IgD-negative memory B cell (primary cell): Measurements from ENCODE around the gene RASSF1. TPM values are rescaled to one million over a fixed set of nuclear protein-coding genes. Genes with fewer than 3 reads are reported as not detected.

Source experiments
- H3K27ac Mint-ChIP-seq, 3 donors: one replicate each; pipeline ENCODE4 v1.8.0; 2020 to 2022; ENCODE audit warnings: mild to moderate bottlenecking in 3 of 3, mixed read lengths in 3 of 3, moderate library complexity in 1 of 3
- H3K27me3 Mint-ChIP-seq: one replicate; pipeline ENCODE4 v1.8.0; 2021; ENCODE audit warnings: mixed read lengths
- H3K36me3 Mint-ChIP-seq: one replicate; pipeline ENCODE4 v1.8.0; 2020; ENCODE audit warnings: mild to moderate bottlenecking, mixed read lengths
- H3K4me1 Mint-ChIP-seq, 3 donors: one replicate each; pipeline ENCODE4 v1.8.0; 2020 to 2022; ENCODE audit warnings: mixed read lengths in 3 of 3, mild to moderate bottlenecking in 1 of 3
- H3K4me3 Mint-ChIP-seq, 4 donors: one replicate each; pipeline ENCODE4 v1.8.0; 2020 to 2022; ENCODE audit warnings: mild to moderate bottlenecking in 4 of 4, mixed read lengths in 4 of 4, moderate library complexity in 3 of 4
- H3K9me3 Mint-ChIP-seq, 3 donors: one replicate each; pipeline ENCODE4 v1.8.0; 2020 to 2021; ENCODE audit warnings: mixed read lengths in 3 of 3, mild to moderate bottlenecking in 1 of 3
- polyA plus RNA-seq: library from polyadenylated mRNA; unstranded; fragments of 300-500 nt; fragmentation: Illumina TruSeq; gene quantifications from one replicate; pipeline ENCODE4 v1.2.3, GENCODE V29; 2021

The RASSF1 gene
- polyA plus RNA-seq, 1 donor from 2014 or later: 155 TPM

DNA sequence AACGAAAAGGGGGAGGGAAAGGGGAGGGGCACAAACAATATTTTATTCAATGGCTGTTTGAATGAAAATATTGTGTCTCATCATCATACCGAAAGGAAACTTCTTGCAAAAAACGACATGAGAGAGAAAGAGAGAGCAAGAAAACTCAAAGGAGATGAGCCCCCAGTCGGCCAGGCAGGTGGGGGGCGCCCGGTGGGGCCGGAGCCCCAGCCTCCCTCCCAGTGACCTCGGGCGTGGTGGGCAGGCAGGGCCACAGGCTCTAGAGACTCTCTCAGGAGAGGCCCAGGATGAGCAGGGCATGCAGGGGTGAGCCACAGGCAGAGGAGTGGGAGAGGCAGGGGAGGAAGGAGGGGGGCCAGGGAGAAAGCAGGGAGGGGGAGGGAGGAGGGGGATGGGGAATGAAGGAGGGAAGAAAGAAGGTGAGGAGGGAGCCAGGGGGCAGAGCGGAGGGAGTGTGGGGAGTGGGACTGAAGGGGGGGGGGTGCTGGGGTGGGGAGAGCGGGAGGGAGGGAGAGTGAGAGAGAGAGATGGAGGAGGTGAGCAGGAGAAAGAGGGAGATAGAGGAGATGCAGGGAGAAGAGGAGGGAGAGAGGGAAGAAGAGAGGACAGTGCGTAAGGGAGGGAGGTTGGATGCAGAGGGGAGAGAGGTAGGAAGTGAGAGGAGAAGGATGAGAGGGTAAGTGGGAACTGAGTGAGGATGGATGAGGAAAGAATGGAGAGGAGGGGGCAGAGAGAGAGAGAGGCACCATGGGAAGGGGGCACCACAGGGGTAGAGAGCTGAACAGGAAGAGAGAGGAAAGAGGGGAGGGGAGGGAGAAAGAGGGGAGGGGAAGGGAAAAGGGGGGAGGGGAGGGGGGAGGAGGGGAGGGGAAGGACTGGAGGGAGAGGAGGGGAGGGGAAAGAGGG is 32.8 kb upstream of the RASSF1 start:
- no peak overlapping the region for H3K27ac Mint-ChIP-seq
- peaks cover 2% of the 10 kb centered on the region for H3K27me3 Mint-ChIP-seq
- H3K4me1 Mint-ChIP-seq: peaks cover 0 to 2% (median 0%) of the 10 kb centered on the region in 3 donors
- H3K9me3 Mint-ChIP-seq: no peaks in the 10 kb centered on the region
- H3K4me3 Mint-ChIP-seq: no peak overlapping the region
- H3K36me3 Mint-ChIP-seq: no peaks in the 10 kb centered on the region

DNA sequence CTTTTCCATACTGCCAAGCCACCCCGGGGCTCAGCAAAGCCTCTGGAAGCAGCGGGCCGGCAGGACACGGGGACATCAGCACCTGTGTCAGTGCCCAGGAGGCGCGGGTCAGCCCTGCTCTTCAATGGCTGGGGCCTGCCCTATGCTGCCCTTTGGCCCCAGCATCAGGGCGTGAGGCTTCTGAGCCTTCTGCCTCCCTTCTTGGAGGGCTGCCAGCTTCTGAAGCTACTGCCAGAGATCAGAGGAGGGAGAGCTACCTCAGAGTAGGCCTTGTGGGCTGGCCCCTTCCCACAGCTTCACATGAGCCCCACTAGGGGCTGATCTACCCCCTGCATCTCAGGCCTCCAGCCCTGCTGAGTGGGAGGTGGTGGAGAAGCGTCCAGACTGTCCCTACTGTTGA is 31.7 kb upstream of the RASSF1 start:
- Mint-ChIP-seq H3K27me3 (peaks cover 2% of the 10 kb centered on the region), H3K4me1 (peaks cover 0 to 2% (median 2%) of the 10 kb centered on the region in 3 donors), H3K9me3 (no peaks in the 10 kb centered on the region), H3K27ac (no peak overlapping the region), H3K36me3 (no peaks in the 10 kb centered on the region), H3K4me3 (no peak overlapping the region)

DNA sequence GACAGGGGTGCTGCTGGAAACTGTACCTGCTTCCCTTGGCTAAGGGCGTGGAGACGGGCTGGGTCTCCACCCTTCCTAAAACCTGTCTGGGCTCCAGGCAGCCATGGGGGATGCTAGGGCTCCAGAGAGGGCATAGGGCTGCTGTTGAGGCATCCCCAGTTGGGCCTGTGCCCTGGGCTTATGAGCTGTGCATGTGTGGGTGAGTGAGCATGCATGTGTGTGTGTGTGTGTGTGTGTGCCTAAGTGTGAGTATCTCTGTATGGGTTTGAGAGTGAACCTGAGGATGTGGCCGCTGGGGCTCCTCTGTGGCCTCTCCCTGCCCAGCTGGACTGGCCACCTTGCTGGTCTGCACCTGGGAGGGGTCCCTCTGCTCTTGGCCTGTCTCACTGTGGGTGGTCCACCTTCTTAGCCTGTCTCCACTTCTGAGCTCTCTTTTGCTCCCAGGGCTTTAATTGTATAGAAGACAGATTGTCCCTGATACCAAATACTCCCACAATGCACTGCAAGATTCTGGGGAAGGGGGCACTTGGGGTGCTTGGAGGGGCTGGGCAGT is 30.6 kb upstream of the RASSF1 start:
- H3K4me3 Mint-ChIP-seq: no peak overlapping the region

DNA sequence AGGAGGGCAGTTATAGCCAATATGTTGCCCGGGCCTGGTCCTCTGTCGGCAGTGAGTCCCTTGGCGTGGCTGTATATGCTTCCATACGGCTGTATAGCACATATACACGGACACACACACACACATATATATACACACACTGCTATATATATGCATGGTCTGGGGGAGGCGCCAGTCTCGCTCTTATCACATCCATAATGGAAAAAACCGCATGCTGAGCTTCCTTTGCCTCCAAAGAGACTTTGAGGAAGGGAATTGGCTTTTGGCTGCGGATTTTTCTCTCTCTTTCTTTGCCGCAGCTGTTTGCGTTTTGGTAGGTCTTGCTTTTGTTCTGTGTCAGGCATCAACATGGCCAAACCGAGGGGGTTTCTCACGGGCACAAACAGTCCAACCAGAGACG is 30.0 kb upstream of the RASSF1 start:
- peaks cover 2% of the 10 kb centered on the region for H3K27me3 Mint-ChIP-seq
- peak overlapping the region in 1 of 4 donors; percentile 60 for H3K4me3 Mint-ChIP-seq
- no peak overlapping the region for H3K27ac Mint-ChIP-seq
- H3K36me3 Mint-ChIP-seq: no peaks in the 10 kb centered on the region
- H3K9me3 Mint-ChIP-seq: no peaks in the 10 kb centered on the region
- H3K4me1 Mint-ChIP-seq: peaks cover 0 to 8% (median 6%) of the 10 kb centered on the region in 3 donors

More for the DNA sequence above, 30.6 kb upstream of the RASSF1 start:
- Mint-ChIP-seq H3K27me3 (peaks cover 2% of the 10 kb centered on the region), H3K27ac (no peak overlapping the region), H3K36me3 (no peaks in the 10 kb centered on the region), H3K4me1 (peaks cover 0 to 5% (median 5%) of the 10 kb centered on the region in 3 donors), H3K9me3 (no peaks in the 10 kb centered on the region)

GRCh38 chr3:50369012-50369670 is 28.5 kb upstream of the RASSF1 start:
- Mint-ChIP-seq H3K27ac (no peak overlapping the region), H3K36me3 (no peaks in the 10 kb centered on the region), H3K4me1 (peaks cover 0 to 11% (median 6%) of the 10 kb centered on the region in 3 donors), H3K4me3 (peak overlapping the region in 1 of 4 donors; percentile 58), H3K27me3 (peaks cover 2% of the 10 kb centered on the region), H3K9me3 (no peaks in the 10 kb centered on the region)

DNA sequence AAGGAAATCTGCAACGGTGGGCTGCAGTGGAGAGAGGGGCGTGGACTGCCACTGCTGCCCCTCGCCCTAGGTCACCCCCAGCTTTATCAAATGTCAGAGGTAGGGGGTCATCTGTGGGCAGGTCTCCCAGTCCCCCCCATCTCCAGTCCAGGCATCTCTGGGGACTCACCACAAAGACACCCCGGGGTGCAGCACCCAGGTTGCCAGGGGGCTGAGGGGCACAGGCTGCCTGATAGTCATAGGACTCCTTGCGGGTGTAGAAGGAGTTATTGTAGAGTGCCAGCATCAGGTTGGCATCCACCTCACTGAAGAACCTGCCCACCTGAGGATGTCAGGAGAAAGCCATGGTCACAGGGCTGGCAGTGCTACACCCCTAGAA is 25.2 kb upstream of the RASSF1 start:
- Mint-ChIP-seq H3K4me3 (peak overlapping the region; percentile 86 to 95 (median 90)), H3K9me3 (no peaks in the 10 kb centered on the region), H3K36me3 (no peaks in the 10 kb centered on the region), H3K27me3 (peaks cover 2% of the 10 kb centered on the region), H3K4me1 (peaks cover 0 to 10% (median 6%) of the 10 kb centered on the region in 3 donors), H3K27ac (peak overlapping the region in 2 of 3 donors; percentile 89 to 90)

DNA sequence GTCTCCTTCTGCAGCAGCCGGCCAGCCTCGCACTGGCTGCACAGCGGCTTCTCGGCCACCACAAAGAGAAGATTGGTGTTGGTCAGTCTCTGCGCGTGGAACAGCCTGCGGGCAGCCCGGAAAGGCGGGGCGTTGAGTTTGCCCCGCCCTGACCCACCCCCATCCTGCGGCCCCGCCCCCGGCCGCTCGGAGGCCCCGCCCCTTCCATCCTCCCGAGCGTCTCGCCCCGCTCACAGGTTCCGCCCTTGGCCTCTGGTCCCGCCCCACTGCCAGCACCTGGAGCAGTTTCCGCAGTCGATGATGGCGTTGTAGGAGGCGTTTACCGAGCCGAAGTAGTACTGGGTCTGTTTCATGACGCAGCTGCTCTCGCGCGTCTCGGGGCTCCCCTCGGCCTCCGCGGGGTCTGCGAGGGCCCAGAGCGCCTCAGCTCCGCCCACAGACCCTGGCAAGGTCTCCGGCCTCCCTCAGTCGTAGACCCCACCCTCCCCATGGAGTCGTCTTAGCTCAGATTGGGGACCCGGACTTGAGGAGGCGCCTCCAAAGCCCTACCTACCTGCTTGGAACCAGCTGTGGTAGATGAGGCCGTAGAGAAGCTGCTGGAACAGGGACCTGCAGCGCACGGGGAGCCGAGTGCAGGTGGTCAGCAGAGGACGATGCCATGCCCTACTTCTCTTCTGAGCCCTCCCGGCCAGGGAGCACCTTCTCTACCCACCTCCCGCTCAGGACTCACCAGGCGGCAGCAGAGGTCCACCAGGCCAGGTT is 24.6 kb upstream of the RASSF1 start:
- H3K9me3 Mint-ChIP-seq: no peaks in the 10 kb centered on the region
- H3K27me3 Mint-ChIP-seq: peaks cover 2% of the 10 kb centered on the region
- H3K4me1 Mint-ChIP-seq: peaks cover 0 to 10% (median 6%) of the 10 kb centered on the region in 3 donors
- peak overlapping the region; percentile 86 to 95 (median 90) for H3K4me3 Mint-ChIP-seq
- H3K36me3 Mint-ChIP-seq: no peaks in the 10 kb centered on the region
- peak overlapping the region; percentile 73 to 90 (median 89) for H3K27ac Mint-ChIP-seq

DNA sequence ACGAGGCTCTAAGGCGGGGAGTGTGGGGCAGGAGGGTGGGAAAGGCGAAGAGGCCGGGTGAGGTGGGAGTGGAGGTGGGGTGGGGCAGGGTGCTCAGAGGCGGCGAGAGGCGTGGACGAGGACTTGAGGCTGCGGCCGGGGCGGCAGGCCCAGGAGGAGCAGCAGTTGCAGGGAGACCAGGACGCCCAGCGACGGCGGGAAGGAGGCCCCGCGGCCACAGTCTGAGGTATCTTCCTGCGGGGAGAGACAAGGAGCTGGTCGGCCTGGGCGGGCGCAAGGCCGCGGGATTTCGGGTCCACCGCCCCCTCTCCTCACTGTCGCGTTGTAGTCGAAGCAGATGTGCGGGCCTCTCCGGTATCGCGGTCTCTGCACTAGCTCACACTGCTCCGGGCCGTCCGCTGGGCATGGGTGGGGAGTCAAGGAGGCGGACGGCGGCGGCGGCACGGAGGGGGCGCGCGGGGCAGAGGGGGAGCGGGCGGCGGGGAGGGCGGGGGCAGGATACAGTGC is 24.0 kb upstream of the RASSF1 start:
- no peaks in the 10 kb centered on the region for H3K36me3 Mint-ChIP-seq
- peaks cover 4 to 11% (median 7%) of the 10 kb centered on the region in 3 donors for H3K4me1 Mint-ChIP-seq
- peaks cover 2% of the 10 kb centered on the region for H3K27me3 Mint-ChIP-seq
- H3K27ac Mint-ChIP-seq: peak overlapping the region in 1 of 3 donors; percentile 89
- no peaks in the 10 kb centered on the region for H3K9me3 Mint-ChIP-seq
- peak overlapping the region; percentile 86 to 95 (median 90) for H3K4me3 Mint-ChIP-seq

DNA sequence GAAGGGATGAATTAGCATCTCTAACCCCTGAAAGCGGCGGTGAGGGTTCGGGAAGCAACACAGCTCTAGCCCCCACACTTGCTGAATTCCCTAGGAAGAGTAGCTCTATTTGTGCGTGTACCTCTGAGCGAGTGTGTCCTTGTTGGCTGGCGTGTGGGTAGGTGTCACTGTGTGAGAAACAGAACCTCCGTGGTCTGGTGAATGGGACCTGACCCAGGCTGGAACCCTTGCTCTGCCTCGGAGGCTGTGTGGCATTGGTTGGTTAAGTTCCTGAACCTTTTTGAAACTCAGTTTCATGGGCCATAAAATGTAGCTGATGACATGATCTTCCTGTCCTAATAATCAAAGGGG is 19.1 kb upstream of the RASSF1 start:
- H3K27ac Mint-ChIP-seq: peak overlapping the region; percentile 91 to 94 (median 94)
- H3K9me3 Mint-ChIP-seq: no peaks in the 10 kb centered on the region
- no peaks in the 10 kb centered on the region for H3K36me3 Mint-ChIP-seq
- peak overlapping the region; percentile 97 to 99 (median 97) for H3K4me3 Mint-ChIP-seq
- peaks cover 24 to 28% (median 27%) of the 10 kb centered on the region in 3 donors for H3K4me1 Mint-ChIP-seq
- H3K27me3 Mint-ChIP-seq: no peaks in the 10 kb centered on the region

DNA sequence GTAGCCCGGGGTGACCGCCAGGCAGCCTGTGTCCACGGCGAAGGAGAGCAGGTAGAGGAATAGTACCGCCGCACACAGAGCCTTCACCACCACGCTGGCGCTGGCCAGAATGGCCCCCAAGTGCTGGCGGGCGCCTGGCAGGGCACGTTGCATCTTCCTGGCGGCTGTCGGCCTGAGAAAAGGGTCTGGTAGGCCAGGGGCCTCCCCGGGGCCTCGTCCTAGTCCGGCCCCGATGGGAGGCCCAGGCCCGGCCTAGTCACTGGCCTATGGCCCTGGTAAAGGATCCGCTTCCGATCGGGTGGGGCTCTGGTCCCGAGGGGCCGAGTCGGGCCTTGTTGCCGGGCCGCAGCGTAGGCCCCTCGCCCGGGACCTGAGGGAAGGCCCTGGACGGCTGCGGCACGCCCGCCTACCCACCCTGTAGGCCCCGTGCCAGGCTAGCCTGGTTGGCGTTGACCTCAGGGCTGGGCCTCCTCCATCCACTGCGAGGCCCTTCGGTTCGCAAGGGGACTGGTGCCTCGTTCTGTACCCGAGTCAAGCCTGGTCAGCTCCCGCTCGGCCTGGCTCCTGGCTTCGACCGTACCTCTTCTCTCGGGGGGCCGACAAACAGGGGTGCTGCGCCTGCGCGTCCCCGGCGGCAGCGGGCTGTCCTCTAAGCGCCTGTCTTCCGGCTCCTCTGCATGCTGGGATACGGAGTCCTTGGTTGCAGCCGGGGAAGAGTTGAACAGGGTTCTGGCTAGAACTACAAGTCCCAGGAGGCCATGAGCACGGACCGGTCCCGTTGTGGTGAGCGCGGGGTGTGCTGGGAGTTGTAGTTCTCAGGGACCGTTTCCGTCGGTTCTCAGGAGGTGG is 18.5 kb upstream of the RASSF1 start, which contains the start of gene TMEM115:
TMEM115 (minus strand) TSS at position 611 of the 849 bp plus-strand sequence; CDS start at position 153, 458 bp downstream.
- peaks cover 24 to 28% (median 27%) of the 10 kb centered on the region in 3 donors for H3K4me1 Mint-ChIP-seq
- H3K27ac Mint-ChIP-seq: peak within 1 kb of the TSS; percentile 91 to 94 (median 94)
- no peaks in the 10 kb centered on the region for H3K9me3 Mint-ChIP-seq
- H3K36me3 Mint-ChIP-seq: no peaks in the 10 kb centered on the region
- H3K27me3 Mint-ChIP-seq: no peaks in the 10 kb centered on the region
- peak within 1 kb of the TSS; percentile 97 to 99 (median 97) for H3K4me3 Mint-ChIP-seq

GRCh38 chr3:50358355-50358910 is 17.8 kb upstream of the RASSF1 start:
- Mint-ChIP-seq H3K27me3 (no peaks in the 10 kb centered on the region), H3K4me3 (peak overlapping the region; percentile 87 to 97 (median 97)), H3K27ac (peak overlapping the region in 1 of 3 donors; percentile 93), H3K4me1 (peaks cover 24 to 28% (median 27%) of the 10 kb centered on the region in 3 donors), H3K9me3 (no peaks in the 10 kb centered on the region), H3K36me3 (no peaks in the 10 kb centered on the region)

- Mint-ChIP-seq H3K4me1 (peaks cover 27 to 30% (median 28%) of the 10 kb centered on the region in 3 donors), H3K9me3 (no peaks in the 10 kb centered on the region), H3K4me3 (peak overlapping the region; percentile 69 to 97 (median 92)), H3K27ac (peak overlapping the region in 1 of 3 donors; percentile 18), H3K27me3 (no peaks in the 10 kb centered on the region), H3K36me3 (no peaks in the 10 kb centered on the region)
Observed at GRCh38 chr3:50357481-50357880, 16.8 kb upstream of the RASSF1 start.

DNA sequence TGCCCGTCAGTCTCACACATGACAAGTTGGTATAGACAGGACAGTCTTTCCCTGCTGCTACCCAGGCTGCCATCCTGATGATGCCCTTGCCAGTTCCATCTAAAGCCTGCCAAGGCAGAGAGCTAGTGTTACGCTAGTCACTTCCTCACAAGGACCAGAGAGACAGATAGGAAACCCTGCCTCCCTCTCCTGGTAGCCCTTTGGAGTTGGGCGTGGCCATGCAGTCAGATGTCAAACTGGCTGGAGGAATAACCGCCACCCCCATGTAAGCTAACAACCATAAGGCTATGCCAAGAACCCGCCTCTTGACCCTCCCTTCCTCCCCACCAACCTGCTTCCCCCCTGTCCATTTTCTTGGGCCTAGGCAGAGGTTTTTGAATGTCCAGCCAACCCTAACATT is 15.9 kb upstream of the RASSF1 start:
- H3K27me3 Mint-ChIP-seq: no peaks in the 10 kb centered on the region
- no peaks in the 10 kb centered on the region for H3K36me3 Mint-ChIP-seq
- peaks cover 27 to 31% (median 28%) of the 10 kb centered on the region in 3 donors for H3K4me1 Mint-ChIP-seq
- peak overlapping the region in 3 of 4 donors; percentile 63 to 84 (median 69) for H3K4me3 Mint-ChIP-seq
- peak overlapping the region in 1 of 3 donors; percentile 78 for H3K27ac Mint-ChIP-seq
- no peaks in the 10 kb centered on the region for H3K9me3 Mint-ChIP-seq
